WI38 (cell line): ENCODE data around the gene GTF2H4.

Experiments
- H3K4me3 ChIP-seq: 2 replicates; pipeline ENCODE4 v1.5.1; 2011; ENCODE audit warnings: low read depth, mild to moderate bottlenecking, control low read depth, low read length
- CTCF ChIP-seq: IDR thresholded peaks from 2 replicates; pipeline ENCODE4 v1.5.1; 2012; ENCODE audit warnings: low read depth, mild to moderate bottlenecking, control low read depth, low read length

The GTF2H4 gene

DNA sequence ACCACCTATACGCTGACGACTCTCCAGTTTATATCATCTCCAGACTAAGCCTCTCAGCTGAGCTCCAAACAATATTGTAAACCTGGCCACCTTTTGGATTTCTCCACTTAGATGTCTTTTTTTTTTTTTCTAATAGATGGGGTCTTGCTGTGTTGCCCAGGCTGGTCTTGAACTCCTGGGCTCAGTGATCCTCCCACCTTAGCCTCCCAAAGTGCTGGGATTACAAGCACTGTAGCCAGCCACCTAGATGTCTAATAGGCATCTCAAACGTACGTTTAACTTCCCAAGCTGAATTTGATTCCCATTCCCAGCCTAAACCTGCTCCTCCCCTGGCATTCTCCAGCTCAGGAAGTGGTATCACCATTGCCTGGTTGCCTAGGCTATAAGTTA is 18.5 kb upstream of the GTF2H4 start:
- no peak overlapping the region for H3K4me3 ChIP-seq
- TF ChIP-seq CTCF, result no peak

DNA sequence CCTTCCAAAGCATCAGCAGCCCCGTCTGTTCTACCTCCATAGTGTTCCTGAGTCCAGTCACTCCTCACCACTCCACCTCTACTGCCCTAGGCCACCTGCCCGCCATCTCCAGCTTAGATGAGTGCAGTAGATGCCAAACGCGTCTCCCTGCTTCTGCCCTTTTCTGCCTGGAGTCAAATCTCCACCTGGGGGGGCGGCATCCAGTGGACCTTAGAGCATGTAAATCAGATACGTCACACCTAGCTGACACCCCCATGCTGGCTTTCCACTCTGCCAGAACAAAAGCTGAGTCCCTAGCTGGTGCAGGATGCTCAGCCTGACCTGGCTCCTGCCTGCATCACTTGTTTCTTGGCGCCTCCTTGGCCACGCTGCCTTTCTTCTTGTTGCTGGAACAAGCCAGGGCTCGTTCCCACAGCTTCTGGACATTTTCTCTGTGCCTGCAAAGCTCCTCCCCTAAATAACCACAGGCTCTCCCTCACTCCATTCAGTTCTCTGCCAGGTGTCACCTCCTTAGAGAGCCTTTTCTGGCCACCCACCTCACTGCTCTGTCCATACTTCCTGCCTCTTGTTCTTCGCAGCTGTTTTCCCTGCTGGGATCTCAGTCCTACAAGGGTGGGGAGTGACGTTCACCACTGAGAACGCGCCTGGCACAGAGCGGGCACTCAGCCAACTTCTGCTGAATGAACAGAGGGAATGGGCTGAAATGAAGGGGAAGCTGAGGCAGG is 17.9 kb upstream of the GTF2H4 start:
- TF ChIP-seq CTCF, result no peak

GRCh38 chr6:30890646-30891449 is 17.2 kb upstream of the GTF2H4 start:
- TF ChIP-seq CTCF, result no peak
- H3K4me3 ChIP-seq, result no peak overlapping the region

More for the DNA sequence above, 17.9 kb upstream of the GTF2H4 start:
- H3K4me3 ChIP-seq, result no peak overlapping the region

DNA sequence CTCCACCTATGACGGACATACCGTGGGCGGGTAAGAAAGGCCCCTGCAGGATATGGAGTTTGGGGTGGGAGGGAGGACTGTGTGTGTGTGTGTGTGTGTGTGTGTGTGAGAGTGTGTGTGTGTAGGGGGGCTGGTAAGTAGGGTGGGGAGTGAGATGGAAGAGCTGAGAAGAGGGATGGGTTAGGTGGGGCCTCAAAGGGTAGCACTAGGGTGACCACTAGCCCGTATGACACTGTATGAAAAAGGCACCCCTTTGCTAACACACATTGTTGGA is 16.6 kb upstream of the GTF2H4 start:
- no peak overlapping the region for H3K4me3 ChIP-seq
- TF ChIP-seq CTCF, result no peak

- no peak for TF ChIP-seq CTCF
- H3K4me3 ChIP-seq, result no peak overlapping the region
Measured at GRCh38 chr6:30891816-30892538, 16.0 kb upstream of the GTF2H4 start.

DNA sequence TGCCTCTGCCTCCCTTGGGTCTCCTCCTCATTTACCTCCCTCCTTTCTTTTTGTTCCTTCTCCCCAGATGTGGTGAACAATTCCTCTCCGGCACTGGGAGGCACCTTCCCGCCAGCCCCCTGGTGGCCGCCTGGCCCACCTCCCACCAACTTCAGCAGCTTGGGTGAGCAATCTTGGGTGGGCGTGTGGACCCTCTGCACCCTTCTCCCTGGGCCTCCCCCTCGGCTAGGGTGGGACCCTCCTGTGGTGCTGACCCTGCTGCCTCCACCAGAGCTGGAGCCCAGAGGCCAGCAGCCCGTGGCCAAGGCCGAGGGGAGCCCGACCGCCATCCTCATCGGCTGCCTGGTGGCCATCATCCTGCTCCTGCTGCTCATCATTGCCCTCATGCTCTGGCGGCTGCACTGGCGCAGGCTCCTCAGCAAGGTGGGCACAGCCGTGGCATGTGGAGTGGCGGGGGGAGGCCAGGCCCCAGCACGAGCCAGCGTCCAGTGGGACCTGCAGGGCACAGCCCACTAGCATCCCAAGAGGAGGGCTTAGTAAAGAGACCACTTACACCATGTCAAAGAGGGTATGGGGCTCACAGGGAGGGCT is 14.9 kb upstream of the GTF2H4 start:
- no peak overlapping the region for H3K4me3 ChIP-seq
- TF ChIP-seq CTCF, result no peak

- H3K4me3 ChIP-seq, result no peak overlapping the region
- no peak for TF ChIP-seq CTCF
Measured at GRCh38 chr6:30893666-30894065, 14.3 kb upstream of the GTF2H4 start.
